Bronchus fibroblast of lung (primary cell): ENCODE results near the gene TRAF1. TPM values are rescaled to one million over a fixed set of nuclear protein-coding genes. Genes with fewer than 3 reads are reported as not detected.

Experiments
- total RNA-seq: library from RNA; depleted of rRNA; stranded (reverse); fragments of >200 nt; gene quantifications from 2 replicates; pipeline ENCODE4 v1.2.3, GENCODE V29; 2015

The TRAF1 gene, protein sequence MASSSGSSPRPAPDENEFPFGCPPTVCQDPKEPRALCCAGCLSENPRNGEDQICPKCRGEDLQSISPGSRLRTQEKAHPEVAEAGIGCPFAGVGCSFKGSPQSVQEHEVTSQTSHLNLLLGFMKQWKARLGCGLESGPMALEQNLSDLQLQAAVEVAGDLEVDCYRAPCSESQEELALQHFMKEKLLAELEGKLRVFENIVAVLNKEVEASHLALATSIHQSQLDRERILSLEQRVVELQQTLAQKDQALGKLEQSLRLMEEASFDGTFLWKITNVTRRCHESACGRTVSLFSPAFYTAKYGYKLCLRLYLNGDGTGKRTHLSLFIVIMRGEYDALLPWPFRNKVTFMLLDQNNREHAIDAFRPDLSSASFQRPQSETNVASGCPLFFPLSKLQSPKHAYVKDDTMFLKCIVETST
- total RNA-seq = 3.4 and 4.0 TPM in 2 replicates

DNA sequence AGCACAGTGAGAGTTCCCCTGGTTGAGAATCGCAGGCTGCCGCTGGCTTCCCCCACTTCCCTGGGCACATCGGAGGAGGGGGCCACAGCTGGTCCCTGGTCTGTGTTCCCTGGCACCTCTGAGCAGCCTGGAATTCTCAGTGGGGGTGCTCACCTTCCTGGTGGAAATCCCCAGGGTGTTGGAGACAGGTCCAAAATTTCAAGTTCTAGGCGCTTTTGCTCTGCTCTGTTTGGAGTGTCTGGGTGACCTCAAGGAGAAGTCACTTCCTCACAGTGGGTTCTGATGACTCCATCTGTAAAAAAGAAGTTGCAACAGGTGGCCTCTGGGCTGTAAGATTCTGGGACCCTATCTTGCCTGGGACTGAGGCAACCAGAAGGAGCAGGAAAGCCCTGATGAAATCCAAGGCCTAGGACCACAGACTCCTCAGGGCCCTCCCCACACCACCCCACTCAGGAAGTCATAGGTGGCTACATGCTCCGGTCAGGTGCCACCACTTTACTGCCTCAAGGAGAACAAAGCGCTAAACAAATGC, at the start of gene TRAF1:
Gene TRAF1 (minus strand): TSS at position 400 of the 532 bp plus-strand sequence. CDS start 721 bp downstream, outside the sequence.

DNA sequence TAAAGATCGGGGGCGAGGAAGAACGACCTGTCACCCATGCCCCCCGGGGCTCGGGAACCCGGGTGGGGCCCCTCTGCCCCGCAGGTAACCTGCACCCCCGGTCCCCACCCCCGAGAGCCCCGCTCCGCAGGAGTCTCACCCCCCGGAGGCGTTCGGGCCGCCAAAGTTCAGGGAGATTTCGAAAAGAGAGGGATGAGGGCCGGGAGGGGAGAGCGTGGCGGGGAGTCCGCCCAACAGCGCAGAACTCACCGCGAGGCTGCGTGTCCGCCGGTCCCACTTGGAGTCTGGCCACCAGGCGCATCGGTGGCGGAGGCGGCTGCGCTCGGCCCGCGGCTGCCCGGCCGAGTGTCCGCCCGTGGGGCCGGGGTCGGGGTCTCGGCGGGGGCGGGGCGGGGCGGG, 49.8 kb downstream of the TRAF1 start, which contains the start of gene PHF19:
Gene PHF19 (minus strand): TSS at position 347 of the 399 bp plus-strand sequence. CDS start 2,447 bp downstream, outside the sequence.

Other genes starting within 250 kb of the TRAF1 start
- 4.6 and 5.4 TPM in 2 replicates for gene MEGF9, start 212.3 kb downstream of the TRAF1 start, total RNA-seq
- 18.4 and 20.2 TPM in 2 replicates for gene FBXW2, start 133.4 kb downstream of the TRAF1 start, total RNA-seq
- gene PSMD5, start 83.9 kb downstream of the TRAF1 start, total RNA-seq = 37.8 and 44.4 TPM in 2 replicates
- 86.2 and 91.1 TPM in 2 replicates for gene PHF19, start 49.6 kb downstream of the TRAF1 start, total RNA-seq
- gene C5, start 123.5 kb upstream of the TRAF1 start, total RNA-seq = 2.8 and 3.5 TPM in 2 replicates
- 8.2 and 11.3 TPM in 2 replicates for gene CNTRL, start 148.2 kb upstream of the TRAF1 start, total RNA-seq